HL-60 (cell line): ENCODE measurements around the gene ZMIZ1.

Source experiments
- SPI1 ChIP-seq: IDR thresholded peaks from 2 replicates; pipeline ENCODE4 v1.6.1; 2012; ENCODE audit warnings: low read depth, mild to moderate bottlenecking, borderline replicate concordance
- TF ChIP-seq, protein P1 (sequence below): IDR thresholded peaks from one replicate; pipeline ENCODE4 v1.5.1; 2011; ENCODE audit warnings: low read length, control low read depth, inconsistent platforms; ENCODE audit not compliant: insufficient read depth

DNA sequence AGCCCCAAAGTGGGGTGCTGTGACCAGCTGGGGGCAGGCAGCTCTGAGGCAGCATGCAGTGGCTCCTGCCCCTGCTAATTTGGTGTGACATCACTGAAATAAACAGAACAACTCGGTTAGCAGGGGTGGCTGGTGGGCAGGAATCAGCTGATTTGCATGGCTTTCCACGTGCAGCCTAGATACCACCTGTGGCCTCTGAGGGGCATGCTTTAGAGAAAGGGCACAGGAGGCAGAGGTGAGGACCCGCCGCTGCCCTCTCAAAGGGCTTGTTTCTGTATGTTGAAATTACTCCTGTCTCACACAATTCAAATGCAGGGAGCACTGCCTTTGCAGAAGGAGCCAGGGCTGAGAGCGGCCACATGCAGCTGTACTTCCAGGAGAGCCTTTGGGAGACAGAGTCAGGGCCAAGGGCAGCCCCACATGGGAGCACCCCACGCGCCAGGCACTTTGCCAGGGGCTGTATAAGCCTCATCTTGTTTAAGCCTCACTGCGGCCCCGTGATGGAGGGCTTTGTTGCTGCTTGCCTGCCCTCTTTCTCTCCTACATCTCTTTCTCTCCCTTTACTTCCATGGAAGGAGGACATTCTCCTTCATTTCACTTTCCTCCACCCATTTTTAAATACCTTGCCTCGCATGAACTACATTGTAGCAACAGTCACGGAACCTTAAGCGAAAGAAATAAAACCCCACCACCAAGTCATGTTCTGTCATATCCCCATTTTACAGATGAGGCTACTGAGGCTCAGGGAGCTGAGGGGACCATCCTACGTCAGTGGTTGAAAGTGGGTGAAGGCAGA is 137.7 kb downstream of the ZMIZ1 start:
- TF ChIP-seq, protein P1, sequence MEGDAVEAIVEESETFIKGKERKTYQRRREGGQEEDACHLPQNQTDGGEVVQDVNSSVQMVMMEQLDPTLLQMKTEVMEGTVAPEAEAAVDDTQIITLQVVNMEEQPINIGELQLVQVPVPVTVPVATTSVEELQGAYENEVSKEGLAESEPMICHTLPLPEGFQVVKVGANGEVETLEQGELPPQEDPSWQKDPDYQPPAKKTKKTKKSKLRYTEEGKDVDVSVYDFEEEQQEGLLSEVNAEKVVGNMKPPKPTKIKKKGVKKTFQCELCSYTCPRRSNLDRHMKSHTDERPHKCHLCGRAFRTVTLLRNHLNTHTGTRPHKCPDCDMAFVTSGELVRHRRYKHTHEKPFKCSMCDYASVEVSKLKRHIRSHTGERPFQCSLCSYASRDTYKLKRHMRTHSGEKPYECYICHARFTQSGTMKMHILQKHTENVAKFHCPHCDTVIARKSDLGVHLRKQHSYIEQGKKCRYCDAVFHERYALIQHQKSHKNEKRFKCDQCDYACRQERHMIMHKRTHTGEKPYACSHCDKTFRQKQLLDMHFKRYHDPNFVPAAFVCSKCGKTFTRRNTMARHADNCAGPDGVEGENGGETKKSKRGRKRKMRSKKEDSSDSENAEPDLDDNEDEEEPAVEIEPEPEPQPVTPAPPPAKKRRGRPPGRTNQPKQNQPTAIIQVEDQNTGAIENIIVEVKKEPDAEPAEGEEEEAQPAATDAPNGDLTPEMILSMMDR, result no peak
- TF ChIP-seq SPI1, result no peak
